Erythroblast (primary cell): ENCODE results near the gene CTNNA1.

ENCODE experiments used
- DNase-seq, 2 experiments: peaks; one replicate each; lab custom pipeline; 2025; lab: John Stamatoyannopoulos, UW
- GATA1 ChIP-seq: IDR thresholded peaks from 2 replicates; pipeline ENCODE4 v1.6.1; 2011; ENCODE audit warnings: low read depth, mild to moderate bottlenecking, control low read depth, low read length, moderate library complexity
- POLR2A ChIP-seq: IDR thresholded peaks from 2 replicates; pipeline ENCODE4 v1.6.1; 2011; ENCODE audit warnings: mild to moderate bottlenecking, low read length

Gene CTNNA1

GRCh38 chr5:138981131-138981530, 227.9 kb downstream of the CTNNA1 start:
- TF ChIP-seq POLR2A: no peak

GRCh38 chr5:138981586-138981985, 228.4 kb downstream of the CTNNA1 start:
- DNase-seq: no peak
- TF ChIP-seq GATA1: no peak
- TF ChIP-seq POLR2A: no peak

More at GRCh38 chr5:138981131-138981530, 227.9 kb downstream of the CTNNA1 start:
- no peak for DNase-seq

- no peak for DNase-seq
- TF ChIP-seq GATA1 (no peak), POLR2A (no peak)
Measured at GRCh38 chr5:138983984-138984383, 230.8 kb downstream of the CTNNA1 start.
